Measurements from ENCODE around the gene TWF1. TPM values are rescaled to one million over a fixed set of nuclear protein-coding genes. Genes with fewer than 3 reads are reported as not detected.

TWF1 gene
- total and polyA plus RNA-seq, 9 of the 15 experiments (the other 6 are each of a cell fraction or from before 2014, with no cell fraction given) = 10.3 to 29.4 (median 23.4) TPM

DNA sequence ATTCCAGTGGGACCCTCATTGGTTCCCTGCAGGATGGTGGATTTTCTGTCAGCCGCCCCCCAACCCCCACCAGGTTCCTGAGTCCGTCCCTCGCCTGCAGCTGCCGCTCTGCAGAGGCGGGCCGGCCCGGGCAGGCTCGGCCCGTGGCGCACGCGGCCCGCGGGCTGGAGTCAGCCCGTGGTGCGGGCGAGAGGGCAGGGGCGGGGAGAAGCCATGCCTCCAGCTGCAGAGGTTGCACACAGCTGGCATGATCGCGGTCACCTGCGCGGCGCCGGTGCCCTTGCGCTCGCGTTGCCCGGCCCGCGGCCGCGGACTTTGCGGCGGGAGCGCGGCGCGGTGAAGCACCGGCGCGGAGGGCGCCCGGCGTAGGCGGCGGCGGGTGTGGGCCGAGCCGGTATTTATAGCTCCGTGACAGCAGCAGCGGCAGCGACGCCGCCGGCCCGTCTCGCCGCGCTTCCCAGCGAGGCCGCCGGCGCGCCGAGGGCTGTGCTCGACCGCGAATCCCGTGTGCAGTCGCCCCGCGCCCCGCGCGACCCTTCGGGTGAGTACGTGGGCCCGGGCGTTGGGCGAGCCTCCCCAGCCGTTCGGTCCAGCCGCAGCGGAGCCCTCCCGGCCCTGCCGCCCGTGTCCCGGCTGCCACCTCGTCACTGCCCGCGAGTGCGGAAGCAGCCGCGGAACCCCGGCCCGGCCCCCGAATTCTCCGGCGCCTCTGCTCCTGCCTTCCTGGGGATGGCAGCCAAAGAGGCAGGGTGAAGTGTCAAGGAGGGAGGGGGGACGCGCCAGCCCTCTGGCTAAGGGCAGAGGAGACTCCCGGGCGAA, 29.7 kb upstream of the TWF1 start, which contains the start of gene TMEM117 (continued):
- TF ChIP-seq, protein P1, sequence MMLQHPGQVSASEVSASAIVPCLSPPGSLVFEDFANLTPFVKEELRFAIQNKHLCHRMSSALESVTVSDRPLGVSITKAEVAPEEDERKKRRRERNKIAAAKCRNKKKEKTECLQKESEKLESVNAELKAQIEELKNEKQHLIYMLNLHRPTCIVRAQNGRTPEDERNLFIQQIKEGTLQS (IDR thresholded peaks at IDR 0.05) = no peak
- TF ChIP-seq, protein P1 (CRISPR knock-in tag; conservative IDR thresholded peaks at IDR 0.05) = no peak
- no peak for TF ChIP-seq MAFK (IDR thresholded peaks at IDR 0.05; ENCODE audit: low read length)
- TF ChIP-seq POLR2G (IDR thresholded peaks at IDR 0.05; ENCODE audit: low read depth, low read length) = peak; percentile 87
- TF ChIP-seq NR2C1 (IDR thresholded peaks at IDR 0.05) = no peak
- TF ChIP-seq NR2C1 (tag; IDR thresholded peaks at IDR 0.05) = no peak
- TF ChIP-seq ETS2 (tag; IDR thresholded peaks at IDR 0.05; ENCODE audit: borderline replicate concordance, poor library complexity, severe bottlenecking) = no peak
- TF ChIP-seq, protein P2, sequence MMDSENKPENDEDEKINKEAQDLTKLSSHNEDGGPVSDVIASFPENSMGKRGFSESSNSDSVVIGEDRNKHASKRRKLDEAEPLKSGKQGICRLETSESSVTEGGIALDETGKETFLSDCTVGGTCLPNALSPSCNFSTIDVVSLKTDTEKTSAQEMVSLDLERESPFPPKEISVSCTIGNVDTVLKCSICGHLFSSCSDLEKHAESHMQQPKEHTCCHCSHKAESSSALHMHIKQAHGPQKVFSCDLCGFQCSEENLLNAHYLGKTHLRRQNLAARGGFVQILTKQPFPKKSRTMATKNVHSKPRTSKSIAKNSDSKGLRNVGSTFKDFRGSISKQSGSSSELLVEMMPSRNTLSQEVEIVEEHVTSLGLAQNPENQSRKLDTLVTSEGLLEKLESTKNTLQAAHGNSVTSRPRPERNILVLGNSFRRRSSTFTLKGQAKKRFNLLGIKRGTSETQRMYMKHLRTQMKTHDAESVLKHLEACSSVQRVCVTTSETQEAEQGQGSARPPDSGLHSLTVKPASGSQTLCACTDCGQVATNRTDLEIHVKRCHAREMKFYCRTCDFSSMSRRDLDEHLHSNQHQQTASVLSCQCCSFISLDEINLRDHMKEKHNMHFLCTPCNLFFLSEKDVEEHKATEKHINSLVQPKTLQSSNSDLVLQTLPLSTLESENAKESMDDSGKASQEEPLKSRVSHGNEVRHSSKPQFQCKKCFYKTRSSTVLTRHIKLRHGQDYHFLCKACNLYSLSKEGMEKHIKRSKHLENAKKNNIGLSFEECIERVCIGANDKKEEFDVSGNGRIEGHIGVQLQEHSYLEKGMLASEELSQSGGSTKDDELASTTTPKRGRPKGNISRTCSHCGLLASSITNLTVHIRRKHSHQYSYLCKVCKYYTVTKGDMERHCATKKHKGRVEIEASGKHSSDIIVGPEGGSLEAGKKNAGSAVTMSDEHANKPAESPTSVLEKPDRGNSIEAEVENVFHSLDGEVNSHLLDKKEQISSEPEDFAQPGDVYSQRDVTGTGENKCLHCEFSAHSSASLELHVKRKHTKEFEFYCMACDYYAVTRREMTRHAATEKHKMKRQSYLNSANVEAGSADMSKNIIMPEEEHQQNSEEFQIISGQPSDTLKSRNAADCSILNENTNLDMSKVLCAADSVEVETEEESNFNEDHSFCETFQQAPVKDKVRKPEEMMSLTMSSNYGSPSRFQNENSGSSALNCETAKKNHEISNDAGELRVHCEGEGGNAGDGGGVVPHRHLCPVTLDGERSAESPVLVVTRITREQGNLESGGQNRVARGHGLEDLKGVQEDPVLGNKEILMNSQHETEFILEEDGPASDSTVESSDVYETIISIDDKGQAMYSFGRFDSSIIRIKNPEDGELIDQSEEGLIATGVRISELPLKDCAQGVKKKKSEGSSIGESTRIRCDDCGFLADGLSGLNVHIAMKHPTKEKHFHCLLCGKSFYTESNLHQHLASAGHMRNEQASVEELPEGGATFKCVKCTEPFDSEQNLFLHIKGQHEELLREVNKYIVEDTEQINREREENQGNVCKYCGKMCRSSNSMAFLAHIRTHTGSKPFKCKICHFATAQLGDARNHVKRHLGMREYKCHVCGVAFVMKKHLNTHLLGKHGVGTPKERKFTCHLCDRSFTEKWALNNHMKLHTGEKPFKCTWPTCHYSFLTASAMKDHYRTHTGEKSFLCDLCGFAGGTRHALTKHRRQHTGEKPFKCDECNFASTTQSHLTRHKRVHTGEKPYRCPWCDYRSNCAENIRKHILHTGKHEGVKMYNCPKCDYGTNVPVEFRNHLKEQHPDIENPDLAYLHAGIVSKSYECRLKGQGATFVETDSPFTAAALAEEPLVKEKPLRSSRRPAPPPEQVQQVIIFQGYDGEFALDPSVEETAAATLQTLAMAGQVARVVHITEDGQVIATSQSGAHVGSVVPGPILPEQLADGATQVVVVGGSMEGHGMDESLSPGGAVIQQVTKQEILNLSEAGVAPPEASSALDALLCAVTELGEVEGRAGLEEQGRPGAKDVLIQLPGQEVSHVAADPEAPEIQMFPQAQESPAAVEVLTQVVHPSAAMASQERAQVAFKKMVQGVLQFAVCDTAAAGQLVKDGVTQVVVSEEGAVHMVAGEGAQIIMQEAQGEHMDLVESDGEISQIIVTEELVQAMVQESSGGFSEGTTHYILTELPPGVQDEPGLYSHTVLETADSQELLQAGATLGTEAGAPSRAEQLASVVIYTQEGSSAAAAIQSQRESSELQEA (IDR thresholded peaks at IDR 0.05; ENCODE audit: low read depth) = no peak
- no peak for TF ChIP-seq MAFG (tag; conservative IDR thresholded peaks at IDR 0.05)
- TF ChIP-seq, protein P3, sequence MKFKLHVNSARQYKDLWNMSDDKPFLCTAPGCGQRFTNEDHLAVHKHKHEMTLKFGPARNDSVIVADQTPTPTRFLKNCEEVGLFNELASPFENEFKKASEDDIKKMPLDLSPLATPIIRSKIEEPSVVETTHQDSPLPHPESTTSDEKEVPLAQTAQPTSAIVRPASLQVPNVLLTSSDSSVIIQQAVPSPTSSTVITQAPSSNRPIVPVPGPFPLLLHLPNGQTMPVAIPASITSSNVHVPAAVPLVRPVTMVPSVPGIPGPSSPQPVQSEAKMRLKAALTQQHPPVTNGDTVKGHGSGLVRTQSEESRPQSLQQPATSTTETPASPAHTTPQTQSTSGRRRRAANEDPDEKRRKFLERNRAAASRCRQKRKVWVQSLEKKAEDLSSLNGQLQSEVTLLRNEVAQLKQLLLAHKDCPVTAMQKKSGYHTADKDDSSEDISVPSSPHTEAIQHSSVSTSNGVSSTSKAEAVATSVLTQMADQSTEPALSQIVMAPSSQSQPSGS (CRISPR knock-in tag; IDR thresholded peaks at IDR 0.05) = no peak
- TF ChIP-seq, protein P4, sequence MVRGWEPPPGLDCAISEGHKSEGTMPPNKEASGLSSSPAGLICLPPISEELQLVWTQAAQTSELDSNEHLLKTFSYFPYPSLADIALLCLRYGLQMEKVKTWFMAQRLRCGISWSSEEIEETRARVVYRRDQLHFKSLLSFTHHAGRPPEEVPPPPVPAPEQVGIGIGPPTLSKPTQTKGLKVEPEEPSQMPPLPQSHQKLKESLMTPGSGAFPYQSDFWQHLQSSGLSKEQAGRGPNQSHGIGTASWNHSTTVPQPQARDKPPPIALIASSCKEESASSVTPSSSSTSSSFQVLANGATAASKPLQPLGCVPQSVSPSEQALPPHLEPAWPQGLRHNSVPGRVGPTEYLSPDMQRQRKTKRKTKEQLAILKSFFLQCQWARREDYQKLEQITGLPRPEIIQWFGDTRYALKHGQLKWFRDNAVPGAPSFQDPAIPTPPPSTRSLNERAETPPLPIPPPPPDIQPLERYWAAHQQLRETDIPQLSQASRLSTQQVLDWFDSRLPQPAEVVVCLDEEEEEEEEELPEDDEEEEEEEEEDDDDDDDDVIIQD (CRISPR knock-in tag; IDR thresholded peaks at IDR 0.05) = no peak
- TF ChIP-seq ZNF24 (IDR thresholded peaks at IDR 0.05) = 0 out of 2 replicates have a peak, but pooled peaks have one; percentile 31
- TF ChIP-seq ZNF431 (CRISPR knock-in tag; IDR thresholded peaks at IDR 0.05) = no peak
- TF ChIP-seq, protein P5, sequence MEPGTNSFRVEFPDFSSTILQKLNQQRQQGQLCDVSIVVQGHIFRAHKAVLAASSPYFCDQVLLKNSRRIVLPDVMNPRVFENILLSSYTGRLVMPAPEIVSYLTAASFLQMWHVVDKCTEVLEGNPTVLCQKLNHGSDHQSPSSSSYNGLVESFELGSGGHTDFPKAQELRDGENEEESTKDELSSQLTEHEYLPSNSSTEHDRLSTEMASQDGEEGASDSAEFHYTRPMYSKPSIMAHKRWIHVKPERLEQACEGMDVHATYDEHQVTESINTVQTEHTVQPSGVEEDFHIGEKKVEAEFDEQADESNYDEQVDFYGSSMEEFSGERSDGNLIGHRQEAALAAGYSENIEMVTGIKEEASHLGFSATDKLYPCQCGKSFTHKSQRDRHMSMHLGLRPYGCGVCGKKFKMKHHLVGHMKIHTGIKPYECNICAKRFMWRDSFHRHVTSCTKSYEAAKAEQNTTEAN (CRISPR knock-in tag; IDR thresholded peaks at IDR 0.05) = no peak
